Measurements from ENCODE around the gene PLGRKT.
"Not testable (repeated sequence)": the region's sequence is repeated elsewhere in the genome, so short reads cannot be mapped to it uniquely, and the experiment has no call there.

Gene PLGRKT

GRCh38 chr9:5375790-5376477 lies 61.8 kb downstream of the PLGRKT start:
- no peak for DNase-seq (ENCODE audit: low read depth in 3 of 3)

DNA sequence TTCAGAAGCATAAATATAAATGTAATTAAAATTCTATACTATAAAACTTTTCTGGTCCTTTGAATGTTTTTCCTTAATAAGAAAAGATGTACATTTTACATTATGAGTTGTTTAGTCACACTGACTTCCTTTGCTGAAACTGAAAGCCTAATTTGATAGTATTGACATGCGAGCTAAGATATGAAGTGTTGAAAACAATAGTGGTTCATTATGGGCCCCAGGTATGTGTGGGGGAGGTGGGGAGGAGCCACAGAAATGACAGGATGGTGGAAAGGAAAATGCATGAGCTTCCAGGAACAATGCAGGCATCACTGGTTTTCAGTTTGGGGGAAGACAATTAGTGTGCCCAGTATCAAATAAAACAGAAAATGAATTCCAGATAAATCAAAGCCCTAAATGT lies 62.6 kb downstream of the PLGRKT start:
- DNase-seq (ENCODE audit: low read depth in 3 of 3), result no peak

DNA sequence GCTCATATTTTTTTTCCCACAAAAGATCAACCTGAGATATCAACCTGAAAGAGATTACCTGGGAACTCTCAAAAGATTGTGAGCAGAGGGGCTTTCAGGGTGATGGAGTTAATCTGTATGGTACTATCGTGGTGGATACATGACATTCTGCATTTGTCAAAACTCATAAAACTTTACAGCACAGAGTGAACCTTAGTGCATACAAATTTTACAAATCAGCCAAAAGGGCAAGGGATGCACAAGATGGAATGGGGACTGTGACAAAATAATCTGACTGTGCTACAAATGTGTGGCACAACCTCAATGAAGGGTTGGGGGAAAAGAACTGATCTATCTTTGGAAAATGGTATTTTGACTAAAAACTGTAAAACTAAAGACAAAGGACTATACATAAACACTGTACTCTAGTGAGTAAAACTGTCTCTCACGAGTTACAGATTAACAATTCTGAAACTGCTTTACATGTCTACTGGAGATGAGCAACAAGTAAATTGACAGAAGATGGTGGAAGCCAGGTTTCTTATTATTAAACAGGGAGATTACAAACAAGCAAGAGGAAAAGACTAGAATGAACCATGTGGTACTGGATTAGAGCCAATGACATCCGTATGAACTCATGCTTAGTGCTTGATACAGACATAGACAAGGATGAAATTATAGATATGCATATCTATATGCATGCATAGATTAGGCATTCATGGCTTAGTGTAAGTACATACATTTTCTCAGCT lies 73.3 kb downstream of the PLGRKT start:
- DNase-seq (ENCODE audit: low read depth in 3 of 3), result no peak

DNA sequence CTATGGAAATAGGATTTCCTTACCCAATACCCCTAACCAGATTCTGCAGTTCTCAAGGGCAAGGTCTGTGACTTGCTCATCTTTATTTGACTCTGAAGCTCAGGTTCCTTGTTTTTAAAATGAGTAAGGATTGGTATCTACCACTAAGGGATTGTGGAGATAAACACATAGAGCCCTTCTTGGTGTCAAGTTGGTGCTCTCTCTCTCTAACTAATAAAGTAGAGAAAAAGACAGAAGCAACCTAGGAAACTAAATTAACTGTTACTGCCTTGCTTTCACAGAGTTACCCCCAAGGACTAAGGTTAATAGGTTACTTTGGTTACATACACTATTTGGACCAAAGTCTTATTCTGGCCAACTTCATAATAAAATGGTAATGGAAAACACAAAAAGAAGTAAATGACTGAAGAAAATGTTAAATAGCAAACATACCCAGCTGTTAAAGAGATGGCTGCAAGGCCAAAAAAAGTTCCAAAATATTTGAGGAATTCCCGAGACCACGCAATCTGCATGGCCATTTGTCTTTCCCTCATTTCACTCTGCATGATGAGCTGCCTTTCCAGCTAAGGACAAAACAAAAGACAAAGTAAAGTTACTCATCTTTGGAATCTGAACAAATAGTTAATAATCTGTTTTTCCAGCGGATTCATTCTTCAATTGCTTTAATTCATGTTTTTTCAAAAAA lies 76.3 kb downstream of the PLGRKT start:
- DNase-seq (ENCODE audit: low read depth in 3 of 3), result no peak

GRCh38 chr9:5360341-5360740 lies 77.4 kb downstream of the PLGRKT start:
- no peak for DNase-seq (ENCODE audit: low read depth in 3 of 3)

DNA sequence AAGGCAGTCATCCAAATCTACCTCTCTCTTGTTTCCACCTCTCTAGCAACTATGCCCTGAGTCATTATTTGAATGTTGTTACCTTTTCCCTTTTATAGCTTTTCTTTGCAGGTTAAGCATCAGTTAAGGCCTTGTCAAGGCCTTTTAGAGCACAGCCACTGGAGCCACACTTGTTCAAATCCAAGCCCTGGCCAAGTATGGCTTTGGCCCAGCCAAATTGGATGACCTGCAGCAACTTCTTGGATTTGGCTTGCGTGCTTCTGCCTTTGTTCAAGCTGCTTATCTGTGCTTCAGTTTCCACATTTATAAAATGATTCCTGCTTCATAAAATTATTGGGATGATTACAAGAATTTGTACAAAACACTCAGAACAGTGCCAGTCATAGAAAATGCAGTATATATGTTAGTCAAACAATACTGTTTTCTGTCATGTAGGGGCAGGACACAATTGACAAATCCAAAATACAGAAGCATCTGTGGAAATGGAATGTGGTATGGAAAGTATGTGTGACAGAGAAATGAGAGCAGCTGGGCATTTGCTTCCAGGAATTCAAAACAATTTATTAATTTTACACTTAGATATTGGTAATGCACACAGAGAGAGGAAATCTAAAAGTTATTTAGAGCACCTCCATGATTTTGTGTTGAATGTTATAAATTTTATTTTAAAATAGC lies 80.2 kb downstream of the PLGRKT start:
- DNase-seq (ENCODE audit: low read depth in 3 of 3), result no peak

GRCh38 chr9:5355817-5356216 lies 81.9 kb downstream of the PLGRKT start:
- no peak for DNase-seq (ENCODE audit: low read depth in 3 of 3)

DNA sequence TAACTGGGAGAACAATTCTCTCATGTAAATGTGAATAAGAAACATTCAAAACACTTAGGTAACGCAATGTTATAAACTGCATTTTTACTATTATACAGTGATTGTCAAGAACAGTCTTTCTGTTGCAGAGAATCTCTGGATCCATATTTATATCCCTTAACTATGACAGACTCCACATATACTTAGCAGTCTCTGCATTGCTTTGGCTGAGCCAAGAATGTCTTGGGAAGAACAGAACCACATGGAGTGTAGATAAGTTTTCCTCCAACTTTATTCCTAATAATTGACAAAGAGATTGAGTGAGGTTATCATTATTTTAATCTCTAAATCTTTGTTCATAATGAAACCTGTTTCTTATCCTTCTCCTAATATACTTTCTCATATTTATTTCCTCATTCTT lies 82.5 kb downstream of the PLGRKT start:
- no peak for DNase-seq (ENCODE audit: low read depth in 3 of 3)

DNA sequence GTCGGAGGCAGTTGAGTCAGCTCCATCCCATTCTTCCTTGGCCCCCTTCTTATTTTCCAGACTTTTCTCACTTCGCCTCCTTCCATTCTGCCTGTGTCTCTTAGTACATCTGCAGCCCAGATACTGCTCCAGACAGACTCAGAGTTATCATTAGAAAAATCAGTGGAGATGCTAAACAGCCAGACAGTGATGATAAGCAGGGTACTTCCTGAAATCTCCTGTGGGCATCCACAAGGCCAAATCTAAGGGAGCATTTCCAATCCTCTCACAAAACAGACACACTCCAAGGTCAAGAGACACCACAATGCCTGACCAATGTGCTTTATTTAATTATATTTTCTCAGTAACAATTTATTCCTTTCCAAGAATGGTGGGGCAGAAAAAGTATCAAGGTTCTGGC lies 83.5 kb downstream of the PLGRKT start:
- DNase-seq (ENCODE audit: low read depth in 3 of 3), result no peak

GRCh38 chr9:5352637-5353248 lies 85.0 kb downstream of the PLGRKT start:
- no peak for DNase-seq (ENCODE audit: low read depth in 3 of 3)

GRCh38 chr9:5338992-5339981 lies 98.4 kb downstream of the PLGRKT start, which contains the start of gene RLN1:
Gene RLN1, minus strand, starts transcription at chr9:5339876. Its CDS starts 130 bp downstream, at chr9:5339746.
- DNase-seq (ENCODE audit: low read depth in 3 of 3), result peak in 1 of 3 experiments; percentile 23

DNA sequence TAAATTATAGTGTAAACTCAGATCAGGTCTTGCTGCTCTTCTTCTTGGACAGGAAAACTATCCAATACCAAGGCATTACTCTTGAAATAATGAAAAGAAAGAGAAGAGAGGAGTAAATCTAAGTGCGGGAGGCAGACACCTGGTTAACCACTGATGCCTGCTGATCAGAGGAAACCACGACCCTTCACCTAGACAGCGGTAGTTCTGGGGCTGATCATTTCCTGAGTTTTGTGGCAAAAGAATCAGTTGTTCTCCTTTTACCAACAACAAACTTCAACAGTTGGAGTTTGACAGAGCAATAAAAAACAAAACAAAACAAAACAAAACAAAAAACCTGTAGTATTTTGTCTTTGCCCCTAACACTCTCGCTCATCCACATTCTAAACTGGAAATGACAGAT lies 101.0 kb downstream of the PLGRKT start:
- no peak for DNase-seq (ENCODE audit: low read depth in 3 of 3)

DNA sequence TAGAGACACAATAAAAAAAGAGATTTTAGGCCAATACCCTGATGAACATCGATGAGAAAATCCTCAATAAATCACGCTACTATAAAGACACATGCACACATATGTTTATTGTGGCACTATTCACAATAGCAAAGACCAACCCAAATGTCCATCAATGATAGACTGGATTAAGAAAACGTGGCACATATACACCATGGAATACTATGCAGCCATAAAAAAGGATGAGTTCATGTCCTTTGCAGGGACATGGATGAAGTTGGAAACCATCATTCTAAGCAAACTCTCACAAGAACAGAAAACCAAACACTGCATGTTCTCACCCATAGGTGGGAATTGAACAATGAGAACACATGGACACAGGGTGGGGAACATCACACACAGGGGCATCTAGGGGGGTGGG lies 106.4 kb downstream of the PLGRKT start:
- DNase-seq (ENCODE audit: low read depth in 3 of 3), result not testable (repeated sequence)

GRCh38 chr9:5326893-5327548 lies 110.7 kb downstream of the PLGRKT start:
- no peak for DNase-seq (ENCODE audit: low read depth in 3 of 3)

- DNase-seq (ENCODE audit: low read depth in 3 of 3), result no peak
These were observed 111.5 kb downstream of the PLGRKT start for GRCh38 chr9:5326187-5326586.

DNA sequence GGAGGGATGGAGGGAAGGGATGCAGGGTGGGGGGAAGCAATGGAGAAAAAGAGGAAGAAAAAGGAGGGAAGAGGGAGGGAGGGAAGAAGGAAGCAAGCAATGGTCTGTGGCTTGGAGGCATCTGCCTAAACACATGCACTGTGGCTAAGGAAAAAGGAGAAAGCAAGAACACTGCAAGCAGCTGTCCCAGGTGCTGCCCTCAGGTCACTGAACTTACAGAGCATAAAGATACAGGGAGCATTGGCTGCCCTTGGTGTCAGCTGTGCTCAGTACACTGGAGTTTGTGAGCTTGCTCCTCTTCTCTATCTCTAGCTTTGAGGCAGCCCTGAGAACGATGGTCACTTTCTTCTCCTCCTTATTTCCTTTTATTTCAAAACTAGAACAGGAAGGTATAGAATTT lies 116.1 kb downstream of the PLGRKT start:
- DNase-seq (ENCODE audit: low read depth in 3 of 3), result not testable (repeated sequence)

GRCh38 chr9:5321058-5321457 lies 116.7 kb downstream of the PLGRKT start:
- DNase-seq (ENCODE audit: low read depth in 3 of 3), result no peak

DNA sequence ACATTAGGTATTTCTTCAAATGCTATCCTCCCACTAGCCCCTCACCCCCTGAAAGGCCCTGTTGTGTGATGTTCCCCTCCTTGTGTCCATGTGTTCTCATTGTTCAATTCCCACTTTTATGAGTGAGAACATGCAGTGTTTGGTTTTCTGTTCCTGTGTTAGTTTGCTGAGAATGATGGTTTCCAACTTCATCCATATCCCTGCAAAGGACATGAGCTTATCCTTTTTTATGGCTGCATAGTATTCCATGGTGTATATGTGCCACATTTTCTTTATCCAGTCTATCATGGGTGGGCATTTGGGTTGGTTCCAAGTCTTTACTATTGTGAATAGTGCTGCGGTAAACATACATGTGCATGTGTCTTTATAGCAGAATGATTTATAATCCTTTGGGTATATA lies 121.3 kb downstream of the PLGRKT start:
- DNase-seq (ENCODE audit: low read depth in 3 of 3), result not testable (repeated sequence)

GRCh38 chr9:5315187-5315923 lies 122.4 kb downstream of the PLGRKT start:
- DNase-seq (ENCODE audit: low read depth in 3 of 3), result no peak

Data from stimulated activated CD4-positive, alpha-beta T cell treated with anti-CD3 and anti-CD28 coated beads, TNF-alpha, amount 100 ng/mL, for 4 hours (primary cell).